NOMO-1 treated with dmso at 0.1 percent for 144 hours (cell line): ENCODE measurements around the gene KIF9.
"Not testable (repeated sequence)": the region's sequence is repeated elsewhere in the genome, so short reads cannot be mapped to it uniquely, and the experiment has no call there.

ENCODE experiments used
- DNase-seq: peaks from one replicate; lab custom pipeline; 2025; ENCODE audit not compliant: unreplicated experiment; lab: John Stamatoyannopoulos, UW

The KIF9 gene

DNA sequence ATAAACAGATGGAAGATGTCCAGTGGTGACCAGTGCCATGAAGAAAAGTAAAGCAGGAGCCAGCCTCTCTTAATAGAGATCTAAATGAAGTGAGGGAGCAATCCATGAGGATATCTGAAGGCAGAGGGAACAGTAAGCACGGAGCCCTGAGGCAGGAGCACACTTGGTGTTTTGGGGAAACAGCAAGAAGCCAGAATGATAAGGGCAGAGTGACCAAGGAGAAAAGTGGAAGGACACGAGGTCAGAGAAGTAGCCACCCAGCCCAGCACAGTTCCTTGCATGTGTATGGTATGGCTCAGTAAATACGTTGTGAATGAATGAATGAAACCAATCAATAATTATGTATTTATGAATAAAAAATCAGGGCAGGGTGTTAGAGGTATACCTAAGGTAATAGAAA, 11.8 kb upstream of the KIF9 start:
- DNase-seq = no peak

DNA sequence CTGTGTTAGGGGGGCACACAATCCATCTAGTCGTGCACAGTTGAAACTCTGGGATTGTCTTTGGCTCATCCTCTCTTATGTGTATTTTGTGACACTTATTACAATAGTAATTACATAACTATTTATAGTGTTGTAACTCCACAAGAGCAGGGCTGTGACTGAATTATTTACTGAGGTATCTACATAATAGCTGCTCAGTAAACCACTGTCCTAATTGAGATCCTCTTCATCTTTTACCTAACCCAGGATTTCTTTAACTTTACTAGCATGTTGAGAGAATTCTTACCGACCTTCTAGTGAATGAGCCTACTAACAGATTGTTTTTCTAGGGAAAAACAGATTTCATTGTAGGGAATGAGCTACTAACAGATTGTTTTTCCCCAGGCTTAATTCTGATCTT, 11.2 kb upstream of the KIF9 start:
- no peak for DNase-seq

DNA sequence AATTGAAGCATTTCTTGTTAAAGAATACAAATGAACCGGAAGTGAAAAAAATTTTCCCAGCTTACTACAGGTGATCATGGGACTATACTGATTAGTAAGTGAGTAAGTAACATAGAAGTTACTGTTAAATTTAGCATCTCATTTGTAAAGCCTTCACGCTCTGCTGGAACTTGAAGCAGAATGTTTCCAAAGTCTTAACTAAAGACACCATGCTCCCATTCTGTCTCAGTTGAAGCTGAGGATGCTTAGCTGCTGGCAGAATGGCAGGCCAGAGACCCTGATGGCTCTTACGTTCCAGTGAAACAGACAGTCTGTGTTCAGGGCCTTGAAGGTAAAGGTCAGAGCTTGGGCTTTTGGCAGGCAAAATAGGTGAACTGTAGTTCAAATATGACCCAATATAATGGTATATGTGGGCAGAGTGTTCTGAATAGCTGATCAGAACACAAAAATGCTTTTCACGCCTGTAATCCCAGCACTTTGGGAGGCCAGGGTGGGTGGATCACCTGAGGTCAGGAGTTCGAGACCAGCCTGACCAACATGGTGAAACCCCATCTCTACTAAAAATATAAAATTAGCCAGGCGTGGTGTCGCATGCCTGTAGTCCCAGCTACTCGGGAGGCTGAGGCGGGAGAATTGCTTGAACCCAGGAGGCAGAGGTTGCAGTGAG, 9.3 kb upstream of the KIF9 start:
- not testable (repeated sequence) for DNase-seq

DNA sequence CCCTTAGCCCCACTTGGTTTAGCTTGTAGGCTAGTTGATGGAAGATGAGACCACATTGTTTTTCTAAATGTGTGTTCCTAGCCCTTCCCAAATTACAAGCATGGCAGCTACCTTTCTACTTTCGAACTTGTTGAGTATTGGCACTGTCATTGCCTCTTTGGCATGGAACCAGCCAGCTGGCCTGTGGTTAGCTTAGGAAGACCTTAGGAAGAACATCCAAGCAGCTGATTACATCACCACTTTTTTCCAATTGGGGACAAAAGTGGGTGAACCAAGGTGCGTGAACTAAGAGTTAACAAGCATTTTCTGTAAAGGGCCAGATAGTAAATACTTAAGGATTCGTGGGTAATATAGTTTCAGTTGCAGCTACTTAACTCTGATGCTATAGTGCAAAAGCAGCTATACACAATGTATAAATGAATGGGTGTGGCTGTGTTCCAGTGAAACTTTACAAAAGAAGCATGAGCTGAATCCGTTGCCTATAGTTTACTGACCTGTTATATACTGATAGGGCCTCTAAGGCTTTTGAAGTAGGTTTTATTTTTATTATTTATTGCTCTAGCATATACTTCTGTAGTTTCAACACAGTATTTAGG, 8.7 kb upstream of the KIF9 start:
- DNase-seq = no peak

DNA sequence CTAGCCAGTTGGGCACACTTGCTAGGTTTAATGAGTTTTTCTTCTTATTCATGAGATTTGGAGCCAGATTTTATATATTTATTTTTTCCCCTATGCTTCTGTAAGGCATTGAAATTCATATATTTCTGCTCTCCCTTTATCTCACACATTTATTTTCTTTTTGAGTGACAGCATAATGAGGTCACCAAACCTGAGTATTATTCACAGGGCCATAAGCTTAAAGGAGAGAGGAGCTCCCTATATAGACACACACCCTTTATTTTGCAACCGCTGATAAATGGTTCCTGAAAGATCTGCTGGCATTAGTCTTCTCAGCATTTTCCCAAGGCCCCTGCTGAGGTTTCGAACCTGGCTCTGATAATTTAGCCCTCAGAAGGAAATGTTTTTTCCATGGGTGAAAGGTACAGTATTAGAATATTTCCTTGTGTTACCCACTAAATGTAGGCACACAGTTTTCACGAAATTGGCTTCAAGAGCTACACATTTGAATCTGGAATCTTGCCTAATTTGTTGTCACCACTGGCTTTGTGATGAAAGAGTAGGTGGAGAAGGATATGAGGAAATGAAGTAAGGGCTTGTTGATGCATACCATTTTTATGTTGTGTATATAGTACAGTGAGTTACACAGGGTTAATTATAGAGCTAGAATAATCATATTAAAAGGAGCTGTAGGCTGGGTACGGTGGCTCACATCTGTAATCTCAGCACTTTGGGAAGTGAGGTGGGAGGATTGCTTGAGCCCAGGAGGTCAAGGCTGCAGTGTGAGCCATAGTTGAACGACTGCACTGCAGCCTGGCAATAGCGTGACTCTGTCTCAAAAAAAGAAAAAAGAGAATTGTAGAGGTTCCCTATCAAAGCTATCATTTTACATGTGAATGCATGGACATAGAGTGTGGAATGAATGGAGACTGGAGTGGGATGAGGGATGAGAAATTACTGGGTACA, 6.6 kb upstream of the KIF9 start:
- peak; percentile 57 for DNase-seq

DNA sequence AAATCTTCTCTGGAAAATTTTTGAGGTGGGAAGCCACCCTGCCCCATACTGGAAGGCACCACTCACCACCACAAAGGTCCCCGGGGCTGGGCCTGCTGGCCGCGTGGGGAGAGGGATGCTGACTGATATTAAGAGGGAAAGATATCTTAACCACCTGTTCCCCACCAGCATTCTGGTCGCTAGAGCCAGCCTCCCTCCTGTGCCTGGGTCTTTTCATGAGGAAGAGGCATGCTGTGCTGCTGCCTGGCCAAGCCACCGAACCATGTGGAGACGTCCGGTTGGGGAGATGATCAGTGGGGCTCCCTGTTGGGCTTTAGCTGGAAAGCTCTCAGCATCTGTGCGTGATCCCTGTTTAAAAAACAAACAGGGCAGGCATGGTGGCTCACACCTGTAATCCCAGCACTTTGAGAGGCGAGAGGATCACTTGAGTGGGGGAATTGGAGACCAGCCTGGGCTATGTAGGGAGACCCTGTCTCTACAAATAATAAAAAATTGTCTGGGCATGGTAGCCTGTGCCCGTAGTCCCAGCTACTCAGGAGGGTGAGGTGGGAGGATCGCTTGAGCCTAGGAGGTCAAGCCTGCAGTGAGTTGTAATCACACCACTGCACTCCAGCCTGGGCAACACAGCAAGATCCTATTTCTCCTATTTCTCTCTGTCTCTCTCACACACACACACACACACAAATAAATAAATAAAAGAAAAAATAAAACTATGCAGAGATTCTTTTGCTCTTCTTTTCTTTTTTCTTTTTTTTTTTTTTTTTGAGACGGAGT, 1.2 kb upstream of the KIF9 start:
- no peak for DNase-seq

DNA sequence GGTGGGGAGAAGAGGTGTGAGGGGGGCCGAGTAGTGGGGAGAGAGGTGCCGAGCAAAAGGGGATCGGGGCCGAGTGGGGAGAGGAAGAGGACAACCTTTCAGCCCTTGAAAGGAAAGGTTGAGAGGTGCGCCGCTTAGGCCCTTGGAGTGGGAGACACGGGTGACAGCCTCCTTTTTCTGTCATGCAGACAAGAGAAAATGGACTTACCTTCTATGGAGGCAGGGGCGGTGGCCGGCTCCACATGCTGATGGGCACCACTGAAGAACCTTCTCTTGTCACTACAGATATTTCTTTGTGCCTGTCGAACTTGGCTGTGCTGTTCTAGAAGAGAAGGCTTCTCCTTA, 566 bp upstream of the KIF9 start:
- DNase-seq = no peak

DNA sequence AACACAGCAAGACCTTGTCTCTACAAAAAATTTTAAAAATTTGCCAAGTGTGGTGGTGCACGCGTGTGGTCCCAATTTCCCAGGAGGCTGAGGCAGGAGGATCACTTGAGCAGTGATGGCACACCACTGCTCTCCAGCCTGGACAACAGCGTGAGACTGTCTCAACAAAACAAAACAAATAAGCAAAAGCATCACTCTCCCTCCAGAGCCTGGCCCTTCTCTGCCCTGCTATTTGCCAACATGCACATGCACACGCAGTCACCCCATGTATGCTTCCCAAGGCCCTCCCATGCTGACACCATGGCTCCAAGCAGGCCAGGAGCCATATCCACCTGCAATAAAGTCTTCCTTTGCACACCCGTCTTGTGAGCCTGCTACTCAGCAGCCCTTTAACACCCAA, 2.1 kb downstream of the KIF9 start:
- no peak for DNase-seq

DNA sequence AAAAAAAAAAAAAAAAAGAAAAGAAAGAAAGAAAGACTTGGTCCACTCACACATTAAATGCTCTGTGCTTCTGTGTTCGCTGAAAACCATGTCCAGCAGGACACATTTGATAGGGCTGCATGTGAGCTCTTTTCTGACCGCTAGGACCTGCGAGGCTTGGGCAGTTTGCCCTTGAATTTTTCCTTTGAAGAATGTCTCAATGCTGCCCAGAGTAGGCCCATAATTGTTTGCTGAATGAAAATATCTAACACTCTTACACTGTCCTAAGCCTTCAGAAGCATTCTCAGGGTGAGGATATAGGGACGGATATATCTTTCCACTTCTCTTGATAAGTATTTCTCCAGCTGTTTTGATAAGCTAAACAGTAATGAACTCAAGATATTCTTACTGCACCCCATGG, 6.0 kb downstream of the KIF9 start:
- DNase-seq = no peak

DNA sequence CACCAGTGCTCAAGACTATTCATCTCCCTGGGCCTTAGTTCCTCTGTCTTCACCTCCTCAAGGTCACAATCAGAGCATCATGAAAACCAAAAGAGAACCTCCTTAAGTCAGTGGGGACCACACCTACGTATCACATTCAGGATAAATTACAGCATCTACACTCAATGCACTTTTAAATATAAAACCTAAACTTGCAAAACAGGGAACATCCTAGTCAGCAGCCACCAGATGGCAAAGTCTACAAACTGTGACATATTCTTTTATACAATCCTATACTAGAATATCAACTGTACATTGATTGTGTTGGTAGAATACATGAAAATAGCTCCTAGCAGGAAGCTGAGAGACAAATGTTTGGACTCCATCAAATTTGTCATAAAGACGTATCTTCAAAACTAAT, 7.9 kb downstream of the KIF9 start:
- DNase-seq = no peak

DNA sequence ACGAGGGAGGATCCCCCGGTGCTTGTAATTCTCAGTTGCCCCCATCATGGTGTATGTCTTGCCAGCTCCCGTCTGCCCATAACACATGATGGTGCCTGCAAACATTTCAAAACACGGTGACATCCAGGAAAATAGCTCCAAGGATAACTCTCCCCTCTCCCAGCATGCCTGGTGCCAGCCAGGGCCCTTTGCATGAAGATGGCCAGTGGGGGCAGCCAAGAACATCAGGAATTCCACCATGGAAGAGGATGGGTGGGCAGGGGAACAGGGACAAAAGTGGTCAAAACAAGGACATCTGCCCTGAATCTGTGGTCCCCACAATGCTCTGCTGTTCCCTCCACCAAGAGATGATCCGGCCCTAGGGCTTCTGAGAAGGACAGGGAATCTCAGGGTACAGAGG, 9.0 kb downstream of the KIF9 start:
- no peak for DNase-seq

DNA sequence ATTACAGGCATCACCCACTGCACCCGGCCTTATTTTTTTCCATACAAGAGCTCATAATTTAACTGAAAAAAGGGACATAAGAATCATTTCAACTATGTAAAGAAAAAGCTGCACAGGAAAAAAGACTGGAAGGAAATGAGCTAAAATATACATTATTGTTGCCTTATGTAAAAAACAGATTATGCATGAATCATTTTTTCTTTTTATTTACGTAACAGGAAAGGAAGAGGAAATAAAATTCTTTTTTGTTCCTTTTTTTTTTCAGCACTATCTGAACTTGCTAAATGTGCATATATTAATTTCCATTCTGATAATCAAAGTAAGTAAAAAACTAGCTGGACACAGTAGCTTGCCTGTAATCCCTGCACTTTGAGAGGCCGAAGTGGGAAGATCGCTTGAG, 12.1 kb downstream of the KIF9 start:
- DNase-seq = no peak

DNA sequence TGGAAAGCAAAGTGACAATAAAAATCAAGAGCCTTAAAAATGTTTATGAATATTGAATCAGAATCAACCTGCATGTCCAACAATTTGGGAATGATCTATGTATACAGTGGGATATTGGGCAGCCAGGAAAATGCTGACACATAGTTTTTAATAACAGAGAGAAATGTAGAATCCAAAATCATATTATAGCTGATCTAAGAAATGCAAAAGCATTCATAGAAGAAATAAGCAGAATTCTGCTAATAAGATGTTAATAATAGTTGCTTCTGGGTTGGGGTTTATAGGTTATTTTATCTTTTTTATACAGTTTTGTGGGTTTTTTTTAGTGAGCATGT, 15.1 kb downstream of the KIF9 start:
- no peak for DNase-seq

DNA sequence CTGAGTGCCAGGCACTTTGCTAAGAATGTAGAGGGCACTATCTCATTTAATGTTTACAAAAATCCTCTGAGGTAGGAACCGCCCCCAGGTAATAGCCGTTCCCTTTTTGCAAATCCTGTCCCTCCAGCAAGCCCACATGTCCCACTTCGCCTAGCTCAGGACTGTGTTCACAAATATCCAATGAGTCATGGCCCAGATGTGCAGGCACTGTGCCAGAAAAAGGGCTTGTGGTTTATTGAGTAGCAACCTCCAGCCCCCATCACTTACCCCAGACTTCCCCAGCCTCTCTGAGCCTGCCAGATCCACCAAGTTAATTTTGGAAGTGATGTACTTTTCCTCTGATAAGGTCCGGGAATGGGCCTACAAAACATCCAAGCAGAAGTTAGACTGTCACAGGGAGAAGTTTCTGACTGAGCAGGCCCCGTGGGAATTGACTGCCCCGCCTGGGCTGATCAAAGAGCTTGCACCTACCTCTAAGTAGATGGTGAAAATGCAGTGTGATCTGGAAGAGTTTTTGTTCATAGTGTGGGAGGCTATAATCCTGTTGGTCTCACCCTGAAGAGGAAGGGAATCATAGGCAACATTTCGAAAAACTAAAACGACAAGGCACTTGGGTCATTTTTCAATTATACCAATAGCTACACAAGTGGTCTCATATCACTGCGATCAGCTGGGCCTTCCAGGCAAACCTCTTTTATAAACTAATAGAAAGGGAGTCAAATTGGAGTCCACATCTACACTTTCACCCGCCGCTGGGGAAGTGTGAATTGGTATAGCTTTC, 15.7 kb downstream of the KIF9 start:
- DNase-seq = peak; percentile 36

DNA sequence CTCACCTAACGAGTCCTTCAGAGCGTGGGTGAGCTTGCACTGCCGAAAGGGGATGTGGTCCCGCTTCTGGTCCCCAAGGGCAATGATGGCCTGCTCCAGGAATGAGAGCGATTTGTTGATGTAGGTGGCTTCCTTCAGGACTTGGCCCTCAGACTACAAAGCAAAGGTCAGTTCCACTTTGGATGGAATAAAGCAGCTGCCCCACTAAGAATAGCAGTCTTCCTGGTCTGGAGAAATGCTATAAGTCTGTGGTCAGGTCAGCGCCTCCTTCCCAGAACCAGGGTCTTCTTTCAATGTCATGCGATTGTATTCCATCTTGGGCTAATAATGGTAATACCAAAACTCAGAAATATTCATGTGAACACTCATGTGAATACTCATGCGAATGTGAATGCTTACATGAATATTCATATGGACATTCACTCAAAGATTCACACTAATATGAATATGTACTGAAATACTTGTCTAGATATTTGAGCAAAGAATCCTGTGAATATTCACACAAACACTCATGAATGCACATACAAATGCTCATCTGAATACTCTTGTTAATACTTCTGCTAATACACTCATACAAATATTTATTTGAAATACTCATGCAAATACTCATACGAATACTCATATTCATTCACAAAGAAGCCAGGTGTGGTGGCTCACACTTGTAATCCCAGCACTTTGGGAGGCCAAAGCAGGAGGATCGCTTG, 16.7 kb downstream of the KIF9 start:
- no peak for DNase-seq

DNA sequence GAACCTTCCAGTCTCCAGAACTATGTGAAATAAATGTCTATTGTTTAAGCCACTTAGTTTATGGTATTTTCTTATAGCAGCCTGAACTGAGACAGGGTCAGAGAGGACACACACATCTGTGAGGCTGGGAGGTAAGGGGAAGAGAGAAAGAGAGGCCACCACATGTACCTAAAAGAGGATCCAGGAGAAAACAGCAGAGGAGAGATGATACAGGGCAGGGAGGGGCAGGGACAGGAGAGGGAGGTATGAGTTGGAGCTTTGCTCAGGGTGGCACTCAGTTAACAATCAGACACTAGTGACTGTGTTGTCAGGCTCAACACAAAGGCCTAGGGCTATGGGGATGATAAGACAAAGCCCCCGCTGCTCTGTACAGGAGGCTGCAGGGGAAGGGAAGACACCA, 17.6 kb downstream of the KIF9 start:
- DNase-seq = no peak

DNA sequence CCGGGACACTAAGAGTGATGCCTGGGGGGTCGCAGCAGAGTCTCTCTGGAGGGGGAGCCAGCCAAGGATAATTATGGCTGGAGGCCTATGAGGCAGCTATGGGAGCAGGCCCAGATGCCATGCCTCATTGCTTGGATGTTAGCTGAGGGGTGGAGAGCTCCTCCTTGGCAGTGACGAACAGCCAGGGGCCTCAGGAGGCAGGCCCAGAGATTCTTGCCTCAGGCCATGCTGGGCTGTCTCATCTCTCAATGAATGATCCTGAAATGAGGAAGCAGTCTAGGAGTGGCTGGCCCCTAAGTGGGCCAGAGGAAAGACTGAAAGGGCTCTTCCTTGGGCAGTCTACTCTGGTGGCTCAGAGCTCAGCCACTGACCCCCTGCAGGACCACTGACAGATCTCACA, 21.3 kb downstream of the KIF9 start:
- DNase-seq = no peak

DNA sequence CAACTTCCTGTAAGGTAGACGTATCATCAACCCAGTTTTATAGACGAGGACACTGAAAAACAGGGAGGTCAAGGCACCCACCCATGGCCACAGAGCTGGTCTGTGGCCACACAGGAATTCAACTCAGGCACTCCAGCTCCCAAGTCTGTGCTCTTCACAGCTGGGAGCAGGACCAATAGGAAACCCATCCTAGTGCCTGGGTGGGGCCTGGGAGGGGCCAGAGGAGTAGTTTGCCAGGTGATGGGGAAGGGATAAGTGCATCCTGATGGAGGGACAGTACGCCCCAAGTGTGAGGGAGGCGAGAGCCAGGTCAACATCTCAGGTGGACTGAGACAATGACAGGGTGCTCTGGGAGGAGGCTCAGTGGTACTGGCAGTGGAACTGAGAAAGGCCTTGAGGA, 22.0 kb downstream of the KIF9 start:
- no peak for DNase-seq

DNA sequence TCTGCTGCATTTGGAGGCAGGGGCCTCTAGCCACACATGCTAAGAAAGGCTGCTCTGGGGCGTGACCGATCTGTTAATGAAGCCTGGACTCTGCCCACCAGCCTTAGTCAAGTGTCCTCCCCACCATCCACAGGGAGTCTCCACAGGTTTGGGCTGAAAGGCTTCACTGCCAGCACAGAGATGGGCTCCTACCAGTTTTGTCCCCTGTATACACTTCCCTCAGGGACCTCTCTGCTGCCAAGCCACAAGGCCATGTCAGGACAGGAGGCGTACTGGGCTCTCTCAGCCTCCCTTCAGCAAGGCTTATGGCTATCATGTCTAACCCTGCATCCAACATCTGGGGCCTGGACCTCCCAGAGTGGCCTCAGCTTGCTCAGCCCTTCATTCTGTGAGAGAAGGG, 23.5 kb downstream of the KIF9 start:
- DNase-seq = no peak

DNA sequence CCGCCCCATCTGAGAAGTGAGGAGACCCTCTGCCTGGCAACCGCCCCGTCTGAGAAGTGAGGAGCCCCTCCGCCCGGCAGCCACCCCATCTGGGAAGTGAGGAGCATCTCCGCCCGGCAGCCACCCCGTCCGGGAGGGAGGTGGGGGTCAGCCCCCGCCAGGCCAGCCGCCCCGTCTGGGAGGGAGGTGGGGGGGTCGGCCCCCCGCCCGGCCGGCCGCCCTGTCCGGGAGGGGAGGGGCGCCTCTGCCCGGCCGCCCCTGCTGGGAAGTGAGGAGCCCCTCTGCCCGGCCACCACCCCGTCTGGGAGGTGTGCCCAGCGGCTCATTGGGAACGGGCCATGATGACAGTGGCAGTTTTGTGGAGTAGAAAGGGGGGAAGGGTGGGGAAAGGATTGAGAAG, 26.3 kb downstream of the KIF9 start:
- DNase-seq = not testable (repeated sequence)
